Forelimb muscle (tissue), 1 donor: Measurements from ENCODE around the gene MYO1D. TPM values are rescaled to one million over a fixed set of nuclear protein-coding genes. Genes with fewer than 3 reads are reported as not detected.
A peak's percentile ranks its signal among the peaks of the same experiment; 100 is the strongest.
"Not testable (repeated sequence)": the region's sequence is repeated elsewhere in the genome, so short reads cannot be mapped to it uniquely, and the experiment has no call there.

Experiments
- DNase-seq: peaks from one replicate; pipeline ENCODE4 v3.0.0-alpha.2; 2013; ENCODE audit warnings: low read depth
- polyA plus RNA-seq: library from polyadenylated mRNA; unstranded; fragments of 120-200 nt; gene quantifications from one replicate; pipeline ENCODE4 v1.2.1, GENCODE V29; 2013; ENCODE audit not compliant: insufficient read length

The MYO1D gene
- polyA plus RNA-seq, 1 donor = 5.8 TPM

DNA sequence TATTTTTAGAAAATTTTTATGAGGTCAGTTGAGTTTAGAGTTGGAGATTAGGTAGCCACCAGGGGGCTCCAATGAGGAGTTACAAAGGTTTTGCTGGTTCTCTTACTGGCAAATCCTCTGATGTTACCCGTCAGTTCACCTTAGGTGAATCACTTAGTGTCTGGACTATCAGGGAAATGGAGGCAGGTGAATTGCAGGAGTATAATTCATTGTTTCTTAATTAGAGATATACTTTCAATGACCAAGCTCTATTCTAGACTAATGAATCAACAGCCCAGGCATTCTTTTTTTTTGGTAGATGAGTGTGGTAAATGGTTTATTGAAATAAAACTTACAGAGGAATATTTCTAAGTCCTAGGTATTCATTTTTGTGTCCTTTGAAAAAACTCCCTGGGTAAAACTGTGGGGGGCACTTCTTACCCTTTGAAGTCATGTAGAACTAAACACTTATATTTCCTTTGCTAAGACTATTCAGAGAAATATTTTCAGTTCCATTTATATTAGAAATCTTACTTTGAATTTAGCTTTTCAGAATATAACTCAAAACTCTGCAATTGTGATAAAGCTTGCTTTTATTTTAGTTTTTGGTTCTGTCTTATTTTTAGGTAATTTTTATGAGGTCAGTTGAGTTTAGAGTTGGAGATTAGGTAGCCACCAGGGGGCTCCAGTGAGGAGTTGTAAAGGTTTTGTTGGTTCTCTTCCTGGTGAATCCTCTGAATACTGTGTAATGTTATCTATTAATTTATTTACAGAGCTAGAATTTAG is 414.9 kb downstream of the MYO1D start:
- no peak for DNase-seq

DNA sequence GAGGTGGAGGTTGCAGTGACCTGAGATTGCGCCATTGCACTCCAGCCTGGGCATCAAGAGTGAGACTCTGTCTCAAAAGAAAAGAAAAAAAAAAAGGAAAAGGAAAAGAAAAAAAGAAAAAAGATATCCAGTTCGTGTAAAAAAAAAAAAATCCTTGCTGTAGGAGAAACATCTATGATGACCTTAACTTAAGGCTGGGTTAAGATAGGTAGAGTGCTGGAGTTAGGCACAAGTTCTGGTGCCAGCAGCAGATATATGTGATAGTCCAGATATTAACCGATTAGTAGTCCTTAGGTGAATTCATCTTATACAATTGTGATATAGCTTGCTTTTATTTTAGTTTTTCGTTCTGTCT is 415.4 kb downstream of the MYO1D start:
- no peak for DNase-seq

DNA sequence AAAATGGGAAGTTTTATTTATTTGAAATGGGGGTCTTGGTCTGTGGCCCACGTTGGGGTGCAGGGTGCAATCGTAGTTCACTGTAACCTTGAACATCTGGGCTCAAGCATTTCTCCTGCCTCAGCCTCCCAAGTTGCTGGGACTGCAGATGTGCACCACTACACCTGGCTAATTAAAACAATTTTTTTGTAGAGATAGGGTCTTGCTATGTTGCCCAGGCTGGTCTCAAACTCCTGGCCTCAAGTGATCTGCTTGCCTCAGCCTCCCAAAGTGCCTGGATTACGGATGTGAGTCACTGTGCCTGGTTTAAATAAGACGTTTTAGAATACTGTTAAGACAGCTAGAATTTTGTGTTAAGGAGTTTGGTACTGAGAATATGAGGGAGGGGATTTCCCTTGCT is 416.9 kb downstream of the MYO1D start:
- DNase-seq = no peak

DNA sequence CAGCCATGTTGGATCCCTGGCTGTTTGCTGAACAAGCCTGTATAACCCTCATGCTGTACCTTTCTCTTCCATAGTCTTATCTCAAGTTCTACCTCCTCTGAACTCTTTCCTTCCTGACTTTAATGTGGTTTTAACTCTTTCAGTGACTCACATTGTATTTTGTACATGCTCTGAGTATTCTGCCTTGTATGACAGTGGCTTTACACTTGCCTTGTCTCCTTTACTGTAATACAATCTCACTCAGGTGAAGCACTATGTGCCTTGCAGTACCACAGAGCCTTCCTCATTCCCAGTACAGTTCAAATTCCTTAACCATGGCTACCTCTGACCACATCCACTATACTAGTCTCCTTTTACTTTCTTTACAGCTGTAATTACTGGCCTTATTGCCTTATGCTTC is 418.6 kb downstream of the MYO1D start:
- no peak for DNase-seq

DNA sequence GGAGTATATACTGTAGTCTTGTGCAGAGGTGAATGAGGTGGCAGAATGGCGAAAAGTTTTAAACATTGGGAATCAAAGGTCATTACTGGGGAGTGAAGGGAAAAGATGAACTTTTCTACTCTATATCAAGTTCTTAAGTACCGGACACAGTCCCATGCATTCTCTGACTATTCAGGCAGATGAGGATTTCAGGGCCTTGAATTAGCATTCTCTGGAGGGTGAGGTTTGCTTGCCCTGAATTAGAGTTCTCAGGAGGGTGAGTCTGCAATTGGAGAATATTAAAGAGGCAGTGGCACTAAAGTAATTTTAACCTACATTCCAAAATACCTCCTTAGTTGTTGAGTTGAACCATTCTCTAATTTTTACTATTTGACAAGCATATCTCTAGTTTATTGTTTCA is 423.6 kb downstream of the MYO1D start:
- DNase-seq = no peak

DNA sequence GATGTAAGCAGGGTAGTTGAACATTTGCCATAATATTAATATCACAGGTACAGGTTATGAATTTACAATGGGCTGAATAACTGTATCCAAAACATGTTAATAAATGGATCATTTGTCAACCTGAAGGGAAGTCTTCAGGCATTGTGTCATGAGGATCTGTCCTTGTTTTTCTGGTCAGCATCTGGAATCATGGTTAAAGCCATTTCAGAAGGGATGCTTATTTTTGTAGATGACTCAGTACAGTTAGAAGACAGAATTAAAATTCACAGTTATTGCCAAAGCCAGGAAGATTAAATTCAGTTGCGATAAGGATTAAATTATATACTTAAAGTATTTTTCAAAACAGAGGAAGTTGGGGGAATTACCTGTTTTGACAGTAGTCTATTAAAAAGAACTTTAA is 424.6 kb downstream of the MYO1D start:
- DNase-seq = no peak

DNA sequence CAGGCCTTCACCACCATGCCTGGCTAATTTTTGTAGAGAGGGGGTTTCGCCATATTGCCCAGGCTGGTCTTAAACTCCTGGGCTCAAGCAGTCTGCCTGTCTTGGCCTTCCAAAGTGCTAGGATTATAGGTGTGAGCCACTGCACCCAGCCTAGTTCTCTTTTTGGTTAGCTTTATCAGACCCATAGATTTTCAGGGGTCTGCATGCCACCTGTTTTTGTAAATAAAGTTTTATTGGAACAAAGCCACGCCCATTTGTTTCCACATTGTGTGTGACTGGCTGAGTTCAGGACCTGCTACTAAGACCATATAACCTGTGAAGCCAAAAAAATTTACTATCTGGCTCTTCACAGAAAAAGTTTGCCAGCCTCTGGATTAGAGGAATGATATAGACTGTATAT is 425.0 kb downstream of the MYO1D start:
- DNase-seq = no peak

DNA sequence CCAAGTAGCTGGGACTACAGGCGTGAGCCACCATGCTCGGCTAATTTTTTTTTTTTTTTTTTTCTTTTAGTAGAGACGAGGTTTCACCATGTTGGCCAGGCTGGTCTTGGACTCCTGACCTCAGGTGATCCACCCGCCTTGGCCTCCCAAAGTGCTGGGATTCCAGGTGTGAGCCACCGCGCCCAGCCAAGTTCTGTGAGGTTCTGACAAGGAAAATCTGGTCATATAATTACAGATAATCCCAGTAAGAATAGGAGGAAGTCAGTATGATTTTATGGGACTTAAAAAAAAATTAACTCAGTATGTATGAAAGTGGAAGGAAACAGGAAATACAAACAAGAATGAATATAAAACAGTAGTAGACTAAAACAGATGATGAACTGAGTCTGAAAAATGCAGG is 426.5 kb downstream of the MYO1D start:
- not testable (repeated sequence) for DNase-seq

DNA sequence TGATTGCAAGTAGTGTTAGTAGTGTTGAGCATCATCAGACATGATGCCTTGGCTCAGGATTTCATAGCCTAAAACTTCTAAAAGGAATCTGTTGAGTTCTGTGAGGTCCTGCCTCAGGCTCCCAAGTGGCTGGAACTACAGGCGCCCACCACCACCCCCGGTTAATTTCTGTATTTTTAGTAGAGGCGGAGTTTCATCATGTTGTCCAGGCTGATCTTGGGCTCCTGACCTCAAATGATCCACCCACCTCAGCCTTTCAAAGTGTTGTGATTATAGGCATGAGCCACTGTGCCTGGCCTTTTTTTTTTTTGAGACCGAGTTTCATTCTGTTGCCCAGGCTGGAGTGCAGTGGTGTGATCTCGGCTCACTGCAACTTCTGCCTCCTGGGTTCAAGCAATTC is 427.0 kb downstream of the MYO1D start:
- DNase-seq = no peak

DNA sequence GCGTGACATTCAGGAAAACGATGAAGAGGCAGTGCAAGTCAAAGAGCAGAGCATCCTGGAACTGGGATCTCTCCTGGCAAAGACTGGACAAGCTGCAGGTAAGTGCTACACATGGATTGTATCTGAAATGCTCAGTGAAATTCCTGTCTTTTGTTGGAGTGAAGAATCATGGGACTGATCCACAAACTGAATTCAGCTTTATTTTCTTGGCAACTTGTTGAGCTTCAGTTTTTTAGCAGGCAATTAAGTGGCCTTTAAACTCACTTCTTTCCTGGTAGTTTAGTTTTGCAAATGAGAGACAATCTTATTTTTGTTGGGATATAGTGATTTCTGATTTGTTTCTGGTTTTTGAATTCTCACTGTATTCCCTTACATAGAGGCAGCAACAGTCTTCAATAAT is 430.0 kb downstream of the MYO1D start:
- no peak for DNase-seq

DNA sequence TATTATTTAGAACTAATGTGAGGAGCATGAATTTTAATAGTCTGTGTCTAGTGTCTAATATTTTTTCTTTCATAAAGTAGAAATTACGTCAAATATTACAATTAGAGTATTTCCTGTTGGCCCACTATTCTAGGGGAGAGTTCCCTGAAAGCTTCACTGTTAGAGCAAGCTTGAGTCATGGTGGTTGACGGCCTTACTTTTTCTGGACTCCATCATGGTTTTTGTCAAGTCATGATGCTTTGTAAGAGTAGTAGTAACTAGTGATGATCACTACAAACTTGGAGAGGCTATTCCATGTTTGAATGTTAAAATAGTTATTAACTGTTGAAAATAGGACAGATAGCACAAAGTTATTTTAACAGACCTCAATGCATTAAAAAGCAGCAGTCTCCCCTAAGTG is 431.0 kb downstream of the MYO1D start:
- no peak for DNase-seq

DNA sequence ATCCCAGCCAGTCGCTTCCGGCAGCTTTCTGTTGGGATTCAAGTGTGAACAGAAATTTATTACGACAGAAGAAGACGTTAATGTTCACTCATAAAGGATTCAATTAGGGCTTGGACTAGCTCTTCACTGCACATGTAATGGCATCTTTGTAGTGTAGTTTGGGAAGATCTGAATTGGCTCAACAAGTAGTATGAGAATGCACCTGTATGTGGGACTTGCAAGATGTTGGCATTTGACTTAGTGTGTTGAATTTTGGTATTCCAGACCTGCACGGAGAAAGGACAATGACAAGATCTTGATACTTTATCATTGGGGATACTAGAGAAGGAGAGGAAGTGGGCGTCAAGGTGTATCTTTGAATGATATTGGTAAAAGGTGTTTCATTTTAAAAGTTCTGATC is 431.4 kb downstream of the MYO1D start:
- no peak for DNase-seq

DNA sequence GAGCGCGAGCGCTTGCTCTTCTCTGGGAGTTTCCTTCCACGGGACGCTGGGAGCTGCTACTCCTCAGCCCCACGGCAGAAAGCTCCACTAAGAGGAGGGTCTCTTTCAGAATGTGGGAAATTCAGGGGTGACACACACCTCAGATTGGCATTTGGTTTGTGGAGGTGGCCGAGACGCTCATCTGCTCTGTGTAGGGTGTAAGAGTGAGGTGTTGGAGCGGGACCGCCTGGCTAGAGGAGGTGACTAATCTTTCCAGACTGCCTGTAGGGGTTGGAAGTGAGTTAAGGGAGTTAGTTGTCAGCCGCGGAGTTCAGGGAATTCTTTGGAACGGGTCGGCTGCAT is 431.9 kb downstream of the MYO1D start:
- no peak for DNase-seq

DNA sequence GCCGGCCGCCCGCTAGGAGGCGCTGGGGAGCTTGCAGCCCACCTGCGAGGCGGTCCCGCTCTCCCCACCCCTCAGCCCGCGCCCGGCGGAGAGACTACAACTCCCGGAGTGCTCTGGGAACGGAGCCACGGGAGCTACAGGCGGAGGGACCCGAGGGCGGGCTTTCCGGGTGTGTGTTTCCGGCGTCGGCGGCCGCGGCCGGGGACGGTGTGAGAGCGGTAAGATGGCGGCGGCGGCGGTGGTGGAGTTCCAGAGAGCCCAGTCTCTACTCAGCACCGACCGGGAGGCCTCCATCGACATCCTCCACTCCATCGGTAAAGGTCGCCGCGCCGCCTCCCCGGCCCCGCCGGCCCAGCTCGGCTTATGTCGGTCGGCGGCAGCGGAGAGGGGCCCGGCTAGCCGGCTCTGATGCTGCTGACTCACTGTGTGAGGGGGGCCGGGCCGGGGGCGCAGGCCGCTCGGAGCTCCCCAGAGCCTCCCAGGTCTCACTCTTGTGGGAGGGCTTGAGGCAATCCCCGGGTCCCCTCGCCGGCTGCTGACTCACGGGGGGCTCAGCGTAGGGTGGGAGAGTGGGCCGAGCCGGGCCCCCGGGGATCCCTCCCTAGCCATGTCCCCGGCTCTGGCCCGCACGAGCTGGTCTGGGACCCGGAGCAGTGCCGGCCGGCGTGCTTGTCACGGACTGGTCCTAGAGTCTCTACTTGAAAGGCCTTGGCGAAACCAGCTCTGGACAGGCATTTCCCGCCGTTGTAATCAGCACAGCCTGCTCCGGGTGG is 432.4 kb downstream of the MYO1D start, which contains the start of gene PSMD11:
Gene PSMD11 (plus strand): TSS at position 210 of the 773 bp plus-strand sequence. CDS start 14 bp downstream, at position 224.
- peak; percentile 87 for DNase-seq

DNA sequence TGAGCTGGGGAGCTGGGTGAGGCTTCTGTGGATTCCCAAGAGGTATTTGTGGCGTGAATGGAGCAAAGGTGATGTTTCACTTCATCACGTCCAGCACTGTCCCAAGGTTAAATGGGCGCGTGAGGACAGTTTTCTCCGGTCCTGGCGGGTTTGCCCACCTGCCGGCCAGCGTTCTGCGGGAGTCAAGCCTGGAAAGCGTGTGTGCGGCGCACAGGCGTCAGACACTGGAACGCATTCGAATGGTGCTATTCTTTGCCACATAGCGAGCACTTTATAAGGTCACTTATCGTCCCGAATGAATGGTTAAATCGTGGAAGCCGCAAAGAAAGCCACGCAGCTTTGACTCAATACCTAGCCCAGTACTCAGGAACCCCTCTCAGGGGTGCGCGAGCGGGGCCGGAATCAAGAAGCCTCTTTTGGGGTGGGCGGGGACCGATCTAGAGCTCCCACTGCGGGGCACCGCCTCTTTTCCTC is 433.1 kb downstream of the MYO1D start:
- DNase-seq = no peak

Other genes with a start within 250 kb of the MYO1D start
- 34.2 TPM for gene TMEM98, start 51.0 kb upstream of the MYO1D start, polyA plus RNA-seq
- gene SPACA3, start 114.7 kb upstream of the MYO1D start, polyA plus RNA-seq = not detected